GM18861 (cell line): Measurements from ENCODE around the gene RAPH1.

Experiments used
- ATAC-seq: cut with Tn5 transposase; IDR thresholded peaks from one replicate; pipeline ENCODE4 v1.9.1; 2021; ENCODE audit not compliant: unreplicated experiment

RAPH1 gene, protein sequence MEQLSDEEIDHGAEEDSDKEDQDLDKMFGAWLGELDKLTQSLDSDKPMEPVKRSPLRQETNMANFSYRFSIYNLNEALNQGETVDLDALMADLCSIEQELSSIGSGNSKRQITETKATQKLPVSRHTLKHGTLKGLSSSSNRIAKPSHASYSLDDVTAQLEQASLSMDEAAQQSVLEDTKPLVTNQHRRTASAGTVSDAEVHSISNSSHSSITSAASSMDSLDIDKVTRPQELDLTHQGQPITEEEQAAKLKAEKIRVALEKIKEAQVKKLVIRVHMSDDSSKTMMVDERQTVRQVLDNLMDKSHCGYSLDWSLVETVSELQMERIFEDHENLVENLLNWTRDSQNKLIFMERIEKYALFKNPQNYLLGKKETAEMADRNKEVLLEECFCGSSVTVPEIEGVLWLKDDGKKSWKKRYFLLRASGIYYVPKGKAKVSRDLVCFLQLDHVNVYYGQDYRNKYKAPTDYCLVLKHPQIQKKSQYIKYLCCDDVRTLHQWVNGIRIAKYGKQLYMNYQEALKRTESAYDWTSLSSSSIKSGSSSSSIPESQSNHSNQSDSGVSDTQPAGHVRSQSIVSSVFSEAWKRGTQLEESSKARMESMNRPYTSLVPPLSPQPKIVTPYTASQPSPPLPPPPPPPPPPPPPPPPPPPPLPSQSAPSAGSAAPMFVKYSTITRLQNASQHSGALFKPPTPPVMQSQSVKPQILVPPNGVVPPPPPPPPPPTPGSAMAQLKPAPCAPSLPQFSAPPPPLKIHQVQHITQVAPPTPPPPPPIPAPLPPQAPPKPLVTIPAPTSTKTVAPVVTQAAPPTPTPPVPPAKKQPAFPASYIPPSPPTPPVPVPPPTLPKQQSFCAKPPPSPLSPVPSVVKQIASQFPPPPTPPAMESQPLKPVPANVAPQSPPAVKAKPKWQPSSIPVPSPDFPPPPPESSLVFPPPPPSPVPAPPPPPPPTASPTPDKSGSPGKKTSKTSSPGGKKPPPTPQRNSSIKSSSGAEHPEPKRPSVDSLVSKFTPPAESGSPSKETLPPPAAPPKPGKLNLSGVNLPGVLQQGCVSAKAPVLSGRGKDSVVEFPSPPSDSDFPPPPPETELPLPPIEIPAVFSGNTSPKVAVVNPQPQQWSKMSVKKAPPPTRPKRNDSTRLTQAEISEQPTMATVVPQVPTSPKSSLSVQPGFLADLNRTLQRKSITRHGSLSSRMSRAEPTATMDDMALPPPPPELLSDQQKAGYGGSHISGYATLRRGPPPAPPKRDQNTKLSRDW

GRCh38 chr2:203535078-203535783 lies at the start of gene RAPH1:
Gene RAPH1, minus strand, starts transcription at chr2:203535301. Its CDS starts 39,948 bp downstream, at chr2:203495353.
- peak; percentile 57 for ATAC-seq

DNA sequence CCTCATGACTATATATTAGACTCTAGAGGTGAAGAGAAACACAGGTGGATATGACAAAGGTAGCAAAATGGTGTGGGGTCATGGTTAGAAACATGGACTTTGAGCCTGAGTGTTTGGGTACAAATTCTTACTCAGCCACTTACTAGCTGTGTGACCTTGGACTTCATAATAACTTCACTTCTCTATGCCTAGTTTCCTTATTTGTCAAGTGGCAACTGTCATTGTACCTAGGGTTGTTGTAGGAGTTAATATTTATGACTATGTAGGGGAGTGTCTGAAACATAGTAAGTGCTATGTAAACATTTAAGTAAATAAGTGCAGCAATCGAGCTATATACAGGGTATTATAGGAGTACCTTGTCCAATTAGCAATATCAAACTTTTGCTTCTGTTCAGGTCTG lies 49.7 kb upstream of the RAPH1 start:
- no peak for ATAC-seq

DNA sequence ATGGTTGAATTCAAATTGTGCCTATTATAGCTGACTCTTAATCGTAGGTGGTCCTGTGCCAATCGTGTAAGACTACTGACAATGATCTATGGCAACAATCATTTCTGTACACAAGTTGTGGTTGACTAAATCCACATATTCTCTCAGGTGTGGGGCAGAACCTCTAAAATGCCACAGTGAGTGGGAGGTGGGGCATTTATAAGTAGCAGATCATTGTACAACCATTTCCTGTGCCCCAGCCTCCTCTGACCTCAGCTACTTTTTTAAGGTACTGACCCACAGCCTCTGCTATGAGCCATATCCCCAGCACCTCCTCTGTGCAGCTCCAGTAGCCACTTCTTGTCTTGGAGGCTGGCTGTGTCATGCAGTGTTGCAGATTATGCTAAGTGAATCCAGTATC lies 48.6 kb upstream of the RAPH1 start:
- ATAC-seq, result peak; percentile 64

- no peak for ATAC-seq
Measured at GRCh38 chr2:203583084-203583695, 48.1 kb upstream of the RAPH1 start.

GRCh38 chr2:203582468-203582867 lies 47.4 kb upstream of the RAPH1 start:
- no peak for ATAC-seq

DNA sequence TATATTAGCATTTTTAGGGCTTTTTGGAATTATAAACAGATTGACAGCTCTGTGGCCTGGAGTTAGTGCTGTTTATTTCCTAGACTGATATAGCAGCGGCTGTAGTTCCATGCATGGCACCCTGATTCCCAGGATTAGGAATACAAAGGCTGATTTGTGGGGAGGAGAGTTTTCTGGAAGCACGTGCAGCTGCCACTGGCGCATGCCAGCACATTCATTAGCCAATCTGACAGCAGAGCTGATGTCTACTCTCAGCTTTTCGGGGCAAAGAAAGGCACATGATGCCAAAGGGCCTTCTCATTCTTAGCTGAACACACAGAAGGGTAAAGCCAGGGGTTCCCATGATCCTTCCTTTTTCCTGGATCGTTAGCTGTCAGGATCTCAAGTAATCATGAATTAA lies 45.7 kb upstream of the RAPH1 start:
- ATAC-seq, result no peak

GRCh38 chr2:203579730-203580129 lies 44.6 kb upstream of the RAPH1 start:
- no peak for ATAC-seq

GRCh38 chr2:203578759-203579643 lies 43.9 kb upstream of the RAPH1 start:
- ATAC-seq, result peak; percentile 82

DNA sequence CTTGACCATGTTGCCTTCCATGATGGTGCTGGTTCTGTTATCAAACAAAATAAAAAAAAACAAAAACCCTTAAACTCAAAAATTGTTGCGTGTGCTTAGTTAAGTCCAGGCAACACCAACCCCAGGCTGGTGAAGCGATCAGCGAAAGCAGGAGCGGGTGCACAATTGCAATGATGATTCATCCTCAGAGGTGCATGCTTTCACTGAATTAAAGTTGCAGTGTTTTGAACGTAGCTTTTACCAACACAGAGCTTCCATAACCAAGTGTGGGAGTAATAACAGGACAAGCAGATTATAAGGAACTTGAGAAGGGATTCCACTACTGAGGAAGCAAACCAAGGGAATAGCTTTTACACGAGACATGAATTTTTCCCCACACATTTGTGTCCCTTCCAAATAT lies 39.7 kb upstream of the RAPH1 start:
- no peak for ATAC-seq

DNA sequence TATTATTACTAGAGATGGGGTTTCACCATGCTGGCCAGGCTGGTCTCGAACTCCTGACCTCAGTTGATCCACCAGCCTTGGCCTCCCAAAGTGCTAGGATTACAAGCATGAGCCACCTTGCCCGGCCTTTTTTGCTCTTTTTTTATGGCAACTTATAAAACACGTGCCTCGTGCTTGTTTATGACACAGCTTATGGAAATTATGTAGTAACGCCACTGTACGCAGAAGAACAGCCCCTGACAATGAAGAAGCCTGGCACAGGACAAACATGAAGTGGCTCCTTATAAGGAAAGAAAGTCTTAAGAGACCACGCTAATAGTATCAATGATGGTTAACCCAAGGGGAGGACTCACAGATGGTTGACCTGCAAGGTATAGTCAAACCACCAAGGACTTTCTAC lies 37.2 kb upstream of the RAPH1 start:
- no peak for ATAC-seq

GRCh38 chr2:203569677-203570316 lies 34.7 kb upstream of the RAPH1 start:
- ATAC-seq, result no peak

- no peak for ATAC-seq
Measured at GRCh38 chr2:203567691-203568090, 32.6 kb upstream of the RAPH1 start.

- ATAC-seq, result no peak
Measured at GRCh38 chr2:203566161-203566560, 31.1 kb upstream of the RAPH1 start.

- ATAC-seq, result no peak
Measured at GRCh38 chr2:203565076-203565475, 30.0 kb upstream of the RAPH1 start.

DNA sequence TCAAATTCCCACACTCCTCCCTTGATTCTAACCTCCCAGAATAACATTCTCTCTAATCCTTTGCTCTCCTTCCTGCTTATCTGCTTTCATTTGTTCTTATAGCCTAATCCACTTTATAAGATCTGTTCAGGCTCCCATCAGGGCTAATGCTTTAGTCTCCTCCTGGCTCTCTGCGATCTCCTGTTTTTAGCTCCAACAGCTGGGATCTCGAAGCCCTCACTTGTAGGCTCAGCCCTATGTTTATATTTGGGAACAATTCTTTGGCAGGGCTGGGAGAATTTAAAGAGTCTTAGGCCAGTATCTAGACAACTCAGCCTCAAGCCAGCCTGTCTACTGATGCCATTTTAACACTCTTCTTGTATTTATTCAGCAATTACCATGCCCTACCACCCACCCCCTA lies 27.2 kb upstream of the RAPH1 start:
- no peak for ATAC-seq

DNA sequence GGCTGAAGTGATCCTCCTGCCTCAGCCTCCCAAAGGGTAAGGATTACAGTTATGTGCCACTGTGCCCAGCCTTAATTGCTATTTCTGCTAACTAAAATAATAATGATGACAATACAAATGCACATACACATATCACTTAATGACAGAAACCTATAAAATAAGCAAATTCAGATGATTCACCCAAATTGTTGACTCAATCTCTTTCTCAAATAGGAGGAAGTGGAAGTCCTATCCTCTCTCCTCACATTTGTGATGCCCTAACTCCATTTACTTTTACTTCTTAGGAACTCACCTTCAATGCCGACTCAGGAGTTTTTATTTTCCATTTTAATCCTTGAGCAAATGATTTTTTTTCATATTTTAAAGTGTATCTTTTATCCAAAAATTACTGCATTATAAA lies 24.5 kb upstream of the RAPH1 start:
- no peak for ATAC-seq

GRCh38 chr2:203553784-203554183 lies 18.7 kb upstream of the RAPH1 start:
- ATAC-seq, result no peak

GRCh38 chr2:203551778-203552177 lies 16.7 kb upstream of the RAPH1 start:
- no peak for ATAC-seq

DNA sequence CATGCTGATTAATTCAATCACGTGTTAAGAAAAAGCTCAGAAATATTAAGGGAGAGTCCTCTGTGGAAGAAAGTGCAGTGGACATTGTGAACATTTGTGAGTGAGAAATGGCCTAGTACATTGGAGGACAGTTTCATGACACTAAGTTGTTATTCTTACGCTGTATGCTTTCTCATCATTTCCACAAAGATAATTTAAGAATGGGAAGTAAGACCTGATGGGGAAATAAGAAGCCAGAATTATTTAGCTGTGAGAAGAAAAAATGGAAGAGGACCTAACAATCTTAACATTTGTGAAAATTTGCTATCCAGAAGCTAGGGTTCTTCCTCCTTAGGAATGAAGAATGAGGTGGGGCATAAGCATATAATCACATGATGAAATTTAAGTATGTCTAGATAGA lies 15.2 kb upstream of the RAPH1 start:
- ATAC-seq, result no peak
